B cell (primary cell): Measurements from ENCODE around the gene ITPKC.

Experiments used
- CTCF ChIP-seq: fragments of 200-600 bp; IDR thresholded peaks from one replicate; pipeline ENCODE4 v1.8.0; 2022; ENCODE audit warnings: antibody characterized with exemption, mild to moderate bottlenecking
- EZH2 ChIP-seq: IDR thresholded peaks from 2 replicates; pipeline ENCODE4 v1.6.1; 2012; ENCODE audit warnings: borderline replicate concordance, low read depth, mild to moderate bottlenecking, moderate library complexity, low read length; ENCODE audit not compliant: insufficient read depth, poor library complexity, severe bottlenecking

GRCh38 chr19:40672573-40673299 is 44.2 kb upstream of the ITPKC start:
- TF ChIP-seq CTCF (no peak), EZH2 (no peak)
